DND-41 (cell line): ENCODE measurements around the gene MPV17.

Experiments
- ATAC-seq: fragments of 200-7000 bp; cut with Tn5 transposase; 3 replicates; pipeline ENCODE4 v1.9.1; 2021; ENCODE audit warnings: low read depth; ENCODE audit not compliant: insufficient read depth
- DNase-seq: peaks from one replicate; pipeline ENCODE4 v3.0.0-alpha.2; 2020
- H2AFZ ChIP-seq: 2 replicates; pipeline ENCODE4 v1.6.0; 2012; ENCODE audit warnings: low read depth, low read length
- H3K27ac ChIP-seq: 2 replicates; pipeline ENCODE4 v1.5.1; 2012; ENCODE audit warnings: low read length, inconsistent platforms
- H3K27me3 ChIP-seq: fragments of 200-600 bp; sonication (generic); 2 replicates; pipeline ENCODE4 v1.6.0; 2012; ENCODE audit warnings: low read length, mild to moderate bottlenecking, inconsistent platforms; ENCODE audit not compliant: insufficient read depth, poor library complexity
- H3K36me3 ChIP-seq: 2 replicates; pipeline ENCODE4 v1.5.1; 2012; ENCODE audit warnings: low read length, inconsistent platforms; ENCODE audit not compliant: insufficient read depth
- H3K4me1 ChIP-seq: 2 replicates; pipeline ENCODE4 v1.5.1; 2012; ENCODE audit warnings: mild to moderate bottlenecking, low read length; ENCODE audit not compliant: insufficient read depth
- H3K4me2 ChIP-seq: 2 replicates; pipeline ENCODE4 v1.6.0; 2012; ENCODE audit warnings: mild to moderate bottlenecking, moderate library complexity, low read length, inconsistent platforms; ENCODE audit not compliant: insufficient read depth
- H3K4me3 ChIP-seq, 2 experiments: fragments of 200-600 bp in 1 of 2; shearing (Covaris generic) in 1 of 2; 2 replicates each; pipeline ENCODE4 v1.5.1; 2012 to 2016; ENCODE audit warnings: inconsistent platforms in 2 of 2, low read length in 2 of 2, mild to moderate bottlenecking in 2 of 2, low read depth in 1 of 2, moderate library complexity in 1 of 2
- H3K79me2 ChIP-seq: 2 replicates; pipeline ENCODE4 v1.6.0; 2012; ENCODE audit warnings: low read length, inconsistent platforms; ENCODE audit not compliant: insufficient read depth
- H3K9ac ChIP-seq: 2 replicates; pipeline ENCODE4 v1.6.0; 2012; ENCODE audit warnings: low read depth, mild to moderate bottlenecking, inconsistent platforms, low read length, moderate library complexity
- H3K9me3 ChIP-seq: 2 replicates; pipeline ENCODE4 v1.5.1; 2012; ENCODE audit warnings: low read length, moderate library complexity, mild to moderate bottlenecking, inconsistent platforms; ENCODE audit not compliant: insufficient read depth, severe bottlenecking
- H4K20me1 ChIP-seq: 2 replicates; pipeline ENCODE4 v1.6.0; 2012; ENCODE audit warnings: low read length; ENCODE audit not compliant: insufficient read depth
- EZH2 ChIP-seq: IDR thresholded peaks from 3 replicates; pipeline ENCODE4 v1.6.1; 2012; ENCODE audit warnings: borderline replicate concordance, low read depth, mild to moderate bottlenecking, moderate library complexity, low read length, inconsistent platforms; ENCODE audit not compliant: severe bottlenecking
- TF ChIP-seq, protein P1 (sequence below): IDR thresholded peaks from 2 replicates; pipeline ENCODE4 v1.5.1; 2012; ENCODE audit warnings: borderline replicate concordance, low read length, moderate library complexity, mild to moderate bottlenecking; ENCODE audit not compliant: poor library complexity, severe bottlenecking; ENCODE audit errors: extremely low read depth

The MPV17 gene

GRCh38 chr2:27350106-27350693 lies 27.3 kb upstream of the MPV17 start:
- H3K36me3 ChIP-seq: peaks cover 9% of the 10 kb centered on the region

GRCh38 chr2:27347641-27348040 lies 24.7 kb upstream of the MPV17 start:
- H2AFZ ChIP-seq: no peak overlapping the region
- no peak for ATAC-seq
- peaks cover 92% of the 10 kb centered on the region for H3K79me2 ChIP-seq
- no peaks in the 10 kb centered on the region for H3K4me1 ChIP-seq
- H3K27me3 ChIP-seq: no peaks in the 10 kb centered on the region
- no peak overlapping the region for H3K4me3 ChIP-seq
- H4K20me1 ChIP-seq: peaks cover 52% of the 10 kb centered on the region; the same call in 1 of the 2 replicates
- H3K9ac ChIP-seq: no peak overlapping the region
- H3K4me2 ChIP-seq: no peak overlapping the region
- no peaks in the 10 kb centered on the region for H3K9me3 ChIP-seq
- peaks cover 21% of the 10 kb centered on the region for H3K36me3 ChIP-seq
- TF ChIP-seq EZH2: no peak
- TF ChIP-seq, protein P1, sequence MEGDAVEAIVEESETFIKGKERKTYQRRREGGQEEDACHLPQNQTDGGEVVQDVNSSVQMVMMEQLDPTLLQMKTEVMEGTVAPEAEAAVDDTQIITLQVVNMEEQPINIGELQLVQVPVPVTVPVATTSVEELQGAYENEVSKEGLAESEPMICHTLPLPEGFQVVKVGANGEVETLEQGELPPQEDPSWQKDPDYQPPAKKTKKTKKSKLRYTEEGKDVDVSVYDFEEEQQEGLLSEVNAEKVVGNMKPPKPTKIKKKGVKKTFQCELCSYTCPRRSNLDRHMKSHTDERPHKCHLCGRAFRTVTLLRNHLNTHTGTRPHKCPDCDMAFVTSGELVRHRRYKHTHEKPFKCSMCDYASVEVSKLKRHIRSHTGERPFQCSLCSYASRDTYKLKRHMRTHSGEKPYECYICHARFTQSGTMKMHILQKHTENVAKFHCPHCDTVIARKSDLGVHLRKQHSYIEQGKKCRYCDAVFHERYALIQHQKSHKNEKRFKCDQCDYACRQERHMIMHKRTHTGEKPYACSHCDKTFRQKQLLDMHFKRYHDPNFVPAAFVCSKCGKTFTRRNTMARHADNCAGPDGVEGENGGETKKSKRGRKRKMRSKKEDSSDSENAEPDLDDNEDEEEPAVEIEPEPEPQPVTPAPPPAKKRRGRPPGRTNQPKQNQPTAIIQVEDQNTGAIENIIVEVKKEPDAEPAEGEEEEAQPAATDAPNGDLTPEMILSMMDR: no peak
- no peak overlapping the region for H3K27ac ChIP-seq
- DNase-seq: no peak

More at GRCh38 chr2:27350106-27350693, 27.3 kb upstream of the MPV17 start:
- Histone ChIP-seq H3K4me1 (peaks cover 15% of the 10 kb centered on the region), H3K4me2 (no peak overlapping the region), H3K9ac (no peak overlapping the region), H3K27ac (no peak overlapping the region), H3K9me3 (no peaks in the 10 kb centered on the region), H2AFZ (no peak overlapping the region), H3K79me2 (peaks cover 95% of the 10 kb centered on the region), H3K27me3 (no peaks in the 10 kb centered on the region), H4K20me1 (peaks cover 42% of the 10 kb centered on the region; the same call in 1 of the 2 replicates), H3K4me3 (no peak overlapping the region)
- DNase-seq (no peak), ATAC-seq (no peak)
- TF ChIP-seq, protein P1: no peak
- no peak for TF ChIP-seq EZH2

GRCh38 chr2:27336173-27336572 lies 13.3 kb upstream of the MPV17 start:
- no peaks in the 10 kb centered on the region for H3K9me3 ChIP-seq
- no peak overlapping the region for H2AFZ ChIP-seq
- no peaks in the 10 kb centered on the region for H3K79me2 ChIP-seq
- no peak for TF ChIP-seq EZH2
- TF ChIP-seq, protein P1: no peak
- no peaks in the 10 kb centered on the region for H3K4me1 ChIP-seq
- H3K27me3 ChIP-seq: no peaks in the 10 kb centered on the region
- no peaks in the 10 kb centered on the region; the same call in 1 of the 2 replicates for H4K20me1 ChIP-seq
- no peak overlapping the region for H3K27ac ChIP-seq
- ATAC-seq (no peak), DNase-seq (no peak)
- H3K36me3 ChIP-seq: peaks cover 84% of the 10 kb centered on the region
- H3K9ac ChIP-seq: no peak overlapping the region
- no peak overlapping the region for H3K4me3 ChIP-seq
- no peak overlapping the region for H3K4me2 ChIP-seq
